Lower lobe of right lung (tissue), 2 donors: ENCODE results near the gene FOXP1. TPM values are rescaled to one million over a fixed set of nuclear protein-coding genes. Genes with fewer than 3 reads are reported as not detected.

Experiments
- ATAC-seq, 2 donors: fragments of 200-7000 bp; cut with Tn5 transposase; one replicate each; pipeline ENCODE4 v1.9.1; 2020 to 2022; ENCODE audit warnings: mild to moderate bottlenecking in 2 of 2, moderate library complexity in 2 of 2
- DNase-seq: peaks from one replicate; pipeline ENCODE4 v3.0.0-alpha.2; 2020
- H3K27ac ChIP-seq: fragments of 200-600 bp; one replicate; pipeline ENCODE4 v1.8.0; 2022
- H3K27me3 ChIP-seq: fragments of 200-600 bp; one replicate; pipeline ENCODE4 v1.8.0; 2022; ENCODE audit warnings: low read depth
- H3K36me3 ChIP-seq: fragments of 200-600 bp; one replicate; pipeline ENCODE4 v1.8.0; 2022; ENCODE audit warnings: mild to moderate bottlenecking
- H3K4me1 ChIP-seq: fragments of 200-600 bp; one replicate; pipeline ENCODE4 v1.8.0; 2022
- H3K4me3 ChIP-seq: fragments of 200-600 bp; one replicate; pipeline ENCODE4 v1.8.0; 2022; ENCODE audit warnings: mild to moderate bottlenecking
- H3K9me3 ChIP-seq: fragments of 200-600 bp; one replicate; pipeline ENCODE4 v1.8.0; 2022
- intact Hi-C: fragments of 100-400 bp; cut with DNase I; formaldehyde crosslinking; loops from one replicate; pipeline ENCODE4 v1.11.0; 2022
- total RNA-seq: library from RNA; stranded (reverse); fragmentation: NEBNext Ultra II Directional; extraction: Animal tissue kit (Norgen Biotek cat#: 25700); gene quantifications from one replicate; pipeline ENCODE4 v1.2.1, GENCODE V29; 2021
- TF ChIP-seq, protein P1 (sequence below): fragments of 200-600 bp; IDR thresholded peaks from one replicate; pipeline ENCODE4 v1.8.0; 2022; ENCODE audit warnings: antibody characterized with exemption, mild to moderate bottlenecking
- donor health status: DM: no; HTN: yes; CAD: no; lungs with severe emphysema.

Gene FOXP1
- total RNA-seq, 1 donor from 2014 or later = 138 TPM

DNA sequence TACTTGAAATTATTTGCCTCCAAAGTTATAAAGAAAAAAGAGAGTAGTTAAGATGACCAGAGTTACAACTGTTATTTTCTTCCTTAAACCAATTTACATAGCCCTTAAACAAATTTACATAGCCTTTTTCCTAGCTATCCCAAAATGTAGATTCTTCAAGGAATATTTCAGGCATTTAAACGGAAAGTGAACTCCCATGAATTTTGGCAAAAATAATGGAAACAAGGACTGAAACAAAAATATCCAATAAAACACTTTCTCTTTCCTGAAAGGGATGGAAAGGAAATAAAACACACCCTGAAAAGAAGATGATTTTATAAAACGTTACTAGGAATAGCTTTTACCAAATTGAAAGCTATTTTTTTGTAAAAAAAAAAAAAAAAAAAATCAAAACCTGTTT lies 418.6 kb downstream of the FOXP1 start:
- H3K4me1 ChIP-seq = peaks cover 12% of the 10 kb centered on the region
- no peaks in the 10 kb centered on the region for H3K27me3 ChIP-seq
- H3K27ac ChIP-seq = no peak overlapping the region
- no peak for ATAC-seq
- intact Hi-C loops = no loop called here
- no peak for DNase-seq
- TF ChIP-seq, protein P1, sequence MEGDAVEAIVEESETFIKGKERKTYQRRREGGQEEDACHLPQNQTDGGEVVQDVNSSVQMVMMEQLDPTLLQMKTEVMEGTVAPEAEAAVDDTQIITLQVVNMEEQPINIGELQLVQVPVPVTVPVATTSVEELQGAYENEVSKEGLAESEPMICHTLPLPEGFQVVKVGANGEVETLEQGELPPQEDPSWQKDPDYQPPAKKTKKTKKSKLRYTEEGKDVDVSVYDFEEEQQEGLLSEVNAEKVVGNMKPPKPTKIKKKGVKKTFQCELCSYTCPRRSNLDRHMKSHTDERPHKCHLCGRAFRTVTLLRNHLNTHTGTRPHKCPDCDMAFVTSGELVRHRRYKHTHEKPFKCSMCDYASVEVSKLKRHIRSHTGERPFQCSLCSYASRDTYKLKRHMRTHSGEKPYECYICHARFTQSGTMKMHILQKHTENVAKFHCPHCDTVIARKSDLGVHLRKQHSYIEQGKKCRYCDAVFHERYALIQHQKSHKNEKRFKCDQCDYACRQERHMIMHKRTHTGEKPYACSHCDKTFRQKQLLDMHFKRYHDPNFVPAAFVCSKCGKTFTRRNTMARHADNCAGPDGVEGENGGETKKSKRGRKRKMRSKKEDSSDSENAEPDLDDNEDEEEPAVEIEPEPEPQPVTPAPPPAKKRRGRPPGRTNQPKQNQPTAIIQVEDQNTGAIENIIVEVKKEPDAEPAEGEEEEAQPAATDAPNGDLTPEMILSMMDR = no peak
- peaks cover 5% of the 10 kb centered on the region for H3K9me3 ChIP-seq
- no peaks in the 10 kb centered on the region for H3K36me3 ChIP-seq
- no peak overlapping the region for H3K4me3 ChIP-seq

- H3K36me3 ChIP-seq = no peaks in the 10 kb centered on the region
- no peaks in the 10 kb centered on the region for H3K27me3 ChIP-seq
- peaks cover 10% of the 10 kb centered on the region for H3K4me1 ChIP-seq
- intact Hi-C loops = no loop called here
- DNase-seq = no peak
- H3K27ac ChIP-seq = no peak overlapping the region
- H3K4me3 ChIP-seq = no peak overlapping the region
- H3K9me3 ChIP-seq = peaks cover 5% of the 10 kb centered on the region
- TF ChIP-seq, protein P1 = no peak
- ATAC-seq = peak in 1 of 2 donors; percentile 35
These were observed 420.2 kb downstream of the FOXP1 start for GRCh38 chr3:71163198-71163918.

GRCh38 chr3:71162221-71162620 lies 421.3 kb downstream of the FOXP1 start:
- intact Hi-C loops = no loop called here
- no peaks in the 10 kb centered on the region for H3K27me3 ChIP-seq
- no peak overlapping the region for H3K27ac ChIP-seq
- peaks cover 5% of the 10 kb centered on the region for H3K9me3 ChIP-seq
- TF ChIP-seq, protein P1 = no peak
- no peak overlapping the region for H3K4me3 ChIP-seq
- ATAC-seq = no peak
- no peaks in the 10 kb centered on the region for H3K36me3 ChIP-seq
- peaks cover 6% of the 10 kb centered on the region for H3K4me1 ChIP-seq
- no peak for DNase-seq

DNA sequence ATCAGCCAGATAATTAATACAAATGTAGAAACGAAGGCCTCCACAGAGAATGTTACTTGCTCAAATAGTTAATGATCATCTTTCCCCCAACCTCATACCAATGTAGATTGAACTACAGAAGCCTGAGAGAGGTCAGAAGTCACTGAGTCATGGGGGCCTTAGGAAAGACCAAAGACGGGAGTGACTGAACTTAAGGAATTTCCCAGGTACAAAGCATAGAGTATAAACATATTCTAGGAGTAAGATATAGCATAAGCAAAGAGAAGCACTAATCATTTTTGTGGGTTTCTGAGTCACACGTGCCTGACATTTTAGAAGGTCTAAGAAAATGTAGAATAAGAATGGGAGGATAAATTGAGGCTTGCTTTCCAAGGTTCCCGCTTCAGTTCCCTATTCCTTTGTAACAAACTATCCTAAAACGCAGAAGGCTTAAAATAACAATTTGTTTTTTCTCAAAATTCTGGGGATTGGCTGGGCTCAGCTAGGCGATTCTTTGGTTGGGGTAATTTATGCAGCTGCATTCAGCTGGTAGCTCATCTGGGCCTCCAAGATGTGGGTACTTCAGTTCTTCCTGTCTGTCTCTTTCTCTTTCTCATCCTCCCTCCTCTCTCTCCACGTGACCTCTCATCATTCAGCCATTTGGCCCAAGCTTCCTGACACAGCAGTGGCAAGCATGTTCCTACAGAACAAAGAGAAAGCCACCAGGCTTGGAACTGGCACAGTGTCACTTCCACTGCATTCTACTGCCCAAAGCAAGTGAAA lies 422.6 kb downstream of the FOXP1 start:
- Histone ChIP-seq H3K4me1 (peaks cover 6% of the 10 kb centered on the region), H3K27me3 (no peaks in the 10 kb centered on the region), H3K36me3 (no peaks in the 10 kb centered on the region), H3K9me3 (peaks cover 5% of the 10 kb centered on the region), H3K27ac (no peak overlapping the region), H3K4me3 (no peak overlapping the region)
- TF ChIP-seq, protein P1 = no peak
- ATAC-seq = no peak
- DNase-seq = no peak
- intact Hi-C loops = no loop called here

DNA sequence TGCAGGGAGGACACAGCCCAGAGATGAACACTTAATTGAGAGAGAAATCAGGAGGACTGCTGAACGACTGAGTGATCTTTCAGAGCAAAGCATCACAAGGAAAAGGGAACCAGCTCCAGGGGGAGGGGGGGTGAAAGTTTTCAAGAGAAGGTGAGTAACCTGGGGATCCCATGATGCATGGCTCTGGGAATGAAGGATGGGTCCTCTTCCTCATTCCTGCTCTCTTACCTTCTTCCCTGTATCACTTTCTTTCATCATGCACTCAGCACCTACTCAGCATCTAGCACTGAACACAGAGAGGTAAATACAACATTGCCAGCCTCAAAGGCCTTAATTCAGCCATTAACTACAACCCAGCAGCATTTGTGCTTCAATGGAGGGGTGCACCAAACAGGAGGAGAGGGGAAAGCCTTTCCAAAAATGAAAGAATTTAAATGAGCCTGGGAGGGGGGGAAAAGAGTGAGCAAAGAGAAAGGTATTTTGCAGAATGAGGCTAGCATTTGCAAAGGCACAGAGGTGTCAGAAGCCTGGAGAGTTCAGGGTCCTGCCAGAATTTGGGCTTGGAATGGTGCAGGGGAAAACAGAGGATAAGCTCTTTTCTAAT lies 427.4 kb downstream of the FOXP1 start:
- no peak overlapping the region for H3K27ac ChIP-seq
- intact Hi-C loops = no loop called here

More for the DNA sequence above, 427.4 kb downstream of the FOXP1 start:
- DNase-seq = no peak
- no peak for ATAC-seq
- Histone ChIP-seq H3K27me3 (no peaks in the 10 kb centered on the region), H3K36me3 (no peaks in the 10 kb centered on the region), H3K9me3 (peaks cover 2% of the 10 kb centered on the region), H3K4me1 (peaks cover 6% of the 10 kb centered on the region), H3K4me3 (no peak overlapping the region)
- TF ChIP-seq, protein P1 = no peak
